NCI-H187 treated with DMSO at 0.1 percent for 48 hours (cell line): ENCODE measurements around the gene SLC35B2.

Experiments used
- DNase-seq: peaks from one replicate; lab custom pipeline; 2025; lab: John Stamatoyannopoulos, UW

SLC35B2 gene

GRCh38 chr6:44221291-44221960, 35.9 kb downstream of the SLC35B2 start:
- no peak for DNase-seq

- DNase-seq: no peak
Observed at GRCh38 chr6:44220913-44221290, 36.4 kb downstream of the SLC35B2 start.

GRCh38 chr6:44219815-44220784, 37.2 kb downstream of the SLC35B2 start:
- DNase-seq: no peak

- DNase-seq: no peak
Observed at GRCh38 chr6:44219053-44219814, 38.1 kb downstream of the SLC35B2 start.

GRCh38 chr6:44217332-44218143, 39.8 kb downstream of the SLC35B2 start:
- no peak for DNase-seq

- no peak for DNase-seq
Observed at GRCh38 chr6:44216677-44217331, 40.5 kb downstream of the SLC35B2 start, which contains the start of gene MYMX. Gene MYMX (plus strand): TSS chr6:44216926. CDS start chr6:44217472, 546 bp downstream.

- no peak for DNase-seq
Observed at GRCh38 chr6:44214307-44214706, 43.0 kb downstream of the SLC35B2 start.

- DNase-seq: no peak
Observed at GRCh38 chr6:44211284-44211683, 46.0 kb downstream of the SLC35B2 start.

- no peak for DNase-seq
Observed at GRCh38 chr6:44207966-44208365, 49.4 kb downstream of the SLC35B2 start.
